EH (cell line): Measurements from ENCODE around the gene ZYX.
"Not testable (repeated sequence)": the region's sequence is repeated elsewhere in the genome, so short reads cannot be mapped to it uniquely, and the experiment has no call there.

Experiments
- DNase-seq: peaks from one replicate; pipeline ENCODE4 v3.0.0-alpha.2; 2015; ENCODE audit warnings: low read depth

The ZYX gene

DNA sequence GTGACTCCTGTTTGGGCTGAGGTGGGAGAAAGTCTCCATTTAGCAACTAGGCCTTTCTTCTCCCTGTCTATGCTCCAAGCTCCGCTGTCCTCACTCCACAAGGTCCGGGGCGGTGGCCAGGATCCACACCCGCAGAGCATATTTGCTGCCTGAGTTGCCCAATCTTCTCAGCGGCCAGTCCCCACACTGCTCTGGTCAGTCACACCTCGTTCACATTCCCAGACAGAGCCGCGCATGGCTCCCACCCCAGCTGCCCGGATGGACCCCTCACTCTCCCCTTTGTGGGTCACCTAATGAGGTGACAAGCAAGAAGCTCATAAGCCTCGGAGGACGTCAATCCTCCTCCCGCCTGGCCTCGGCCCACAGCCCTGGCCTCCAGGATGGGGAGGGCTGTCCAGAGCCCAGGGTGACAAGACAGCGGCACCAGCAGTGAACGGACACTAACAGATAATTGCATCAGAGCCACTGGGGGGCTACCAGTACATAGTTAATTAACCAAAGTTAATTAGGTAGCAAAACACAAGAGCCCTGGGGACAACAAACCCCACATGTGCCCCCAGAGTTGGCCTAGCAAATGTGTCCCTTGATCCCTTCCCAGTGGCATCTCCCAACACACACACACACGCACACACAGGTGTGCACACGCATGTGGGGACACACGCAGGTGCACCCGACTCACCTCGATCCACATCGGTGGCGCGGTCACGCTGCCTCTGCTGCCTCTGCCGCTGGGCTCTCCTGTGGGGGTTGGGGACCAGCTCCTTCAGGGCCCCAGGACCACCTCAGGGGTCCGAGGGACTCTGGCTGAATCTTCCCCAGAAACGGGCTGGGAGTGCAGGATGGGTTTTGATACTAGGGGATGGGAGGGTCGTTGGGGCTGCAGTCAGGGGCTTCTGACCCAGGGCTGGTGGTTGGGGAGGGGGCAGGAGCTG lies 15.7 kb downstream of the ZYX start:
- DNase-seq: peak; percentile 76

DNA sequence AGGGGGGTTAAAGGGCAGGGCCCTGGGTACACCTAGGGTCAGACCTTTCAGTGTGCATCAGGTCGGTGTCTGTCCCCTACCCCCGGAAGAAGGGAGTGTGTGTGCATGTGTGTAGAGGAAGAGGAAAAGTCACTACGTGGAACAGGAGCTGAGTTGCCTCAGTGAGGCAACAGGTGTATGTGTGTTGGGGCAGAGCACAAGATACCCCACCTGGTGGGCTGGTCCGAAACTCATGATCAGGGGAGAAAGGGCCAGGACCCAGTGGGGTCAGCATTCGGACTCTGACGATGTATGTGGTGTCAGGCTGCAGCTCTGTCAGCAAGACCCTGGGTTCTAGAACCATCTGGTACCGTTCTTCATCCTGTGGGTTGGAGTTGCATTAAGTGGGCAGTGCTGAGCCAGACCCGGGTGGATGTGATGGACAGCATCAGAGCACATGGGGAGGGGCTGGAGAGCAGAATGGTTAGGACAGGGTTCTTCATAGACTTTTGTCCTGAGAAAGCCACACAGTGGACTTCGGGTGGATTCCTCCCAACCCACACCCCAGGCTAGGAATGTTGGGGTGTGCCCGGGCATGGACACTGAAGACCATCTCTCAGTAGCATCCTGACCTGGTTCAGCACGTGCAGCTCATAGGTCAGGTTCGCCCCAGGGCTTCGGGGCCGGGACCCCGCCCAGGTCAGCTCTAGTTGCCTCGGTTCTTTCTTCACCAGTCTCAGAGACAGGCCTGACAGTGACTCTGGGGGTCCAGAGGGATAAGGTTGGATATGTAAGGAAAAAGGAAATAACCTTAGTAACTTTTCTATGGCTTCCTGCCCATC lies 16.8 kb downstream of the ZYX start:
- DNase-seq: no peak

DNA sequence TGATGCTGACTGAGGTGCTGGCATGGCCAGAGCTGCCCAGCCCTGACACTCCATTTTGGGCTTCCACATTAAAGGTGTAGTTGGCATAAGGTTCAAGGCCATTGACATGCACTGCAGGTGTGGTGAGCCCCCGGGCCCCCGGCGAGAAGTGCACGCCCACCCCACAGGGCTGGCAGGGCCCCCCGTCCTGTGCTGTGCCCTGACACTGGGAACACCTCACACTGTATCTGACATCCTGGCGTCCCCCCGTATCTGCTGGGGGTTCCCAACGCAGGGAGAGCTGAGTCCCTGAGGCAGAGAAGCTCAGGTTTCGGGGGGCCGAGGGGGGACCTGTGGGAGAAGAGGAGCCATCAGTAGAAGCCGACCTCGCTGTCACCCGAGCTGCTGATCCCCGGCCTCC lies 17.5 kb downstream of the ZYX start:
- DNase-seq: no peak

DNA sequence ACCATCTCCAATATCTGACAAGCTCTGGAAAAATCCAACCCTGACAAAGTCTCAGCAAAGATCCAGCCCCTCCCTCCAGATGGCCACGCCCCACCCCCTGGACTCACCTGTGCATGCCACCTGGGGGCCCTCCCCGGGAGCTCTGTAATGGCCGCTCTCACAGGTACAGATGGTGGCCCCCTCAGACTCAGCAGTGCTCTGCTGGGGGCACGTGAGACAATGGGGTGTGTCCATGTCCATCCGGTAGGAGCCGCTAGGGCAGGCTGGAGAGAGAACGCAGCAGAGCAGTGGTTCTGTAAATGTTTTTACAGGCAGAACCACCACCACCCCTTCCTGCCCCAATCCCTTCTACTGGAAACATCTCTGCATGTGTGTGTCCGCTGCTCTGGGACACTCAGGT lies 18.0 kb downstream of the ZYX start:
- DNase-seq: no peak

DNA sequence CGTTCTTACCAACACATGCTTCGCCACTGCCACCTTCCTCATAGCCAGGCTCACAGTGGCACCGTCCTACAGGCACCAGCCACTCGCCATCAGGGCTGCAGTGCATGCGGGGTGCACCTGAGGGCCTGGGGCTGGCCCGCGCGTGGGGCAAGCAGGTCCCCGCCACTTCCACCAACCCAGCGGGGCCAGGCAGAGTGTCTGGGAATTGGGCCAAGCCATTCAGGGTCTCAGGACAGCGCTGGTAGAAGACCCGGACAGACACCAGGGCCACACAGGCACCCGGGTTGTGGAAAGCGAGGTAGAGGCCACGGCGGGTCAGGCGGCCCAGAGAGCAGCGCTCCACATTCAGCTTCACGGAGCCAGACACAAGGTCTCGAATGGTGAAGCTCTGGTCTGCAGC lies 18.5 kb downstream of the ZYX start:
- DNase-seq: no peak

DNA sequence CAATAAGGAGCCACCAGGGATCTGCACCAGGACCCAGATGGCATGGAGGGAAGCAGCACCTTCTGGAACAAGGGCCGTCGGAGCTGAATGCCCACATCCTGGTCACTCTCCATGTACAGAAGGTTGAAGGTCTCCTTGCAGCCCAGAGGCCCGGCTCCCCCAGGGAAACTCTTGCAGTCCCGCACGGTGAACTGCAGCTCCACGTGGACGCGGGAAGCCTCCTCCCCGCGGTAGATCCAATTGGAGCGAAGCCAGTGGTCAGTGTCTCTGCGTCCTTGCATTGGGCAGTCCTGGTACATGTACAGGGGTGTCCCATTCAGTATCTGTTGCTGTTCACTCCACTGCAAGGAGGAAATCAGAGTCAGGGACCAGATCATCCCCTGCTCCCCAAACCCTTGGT lies 20.1 kb downstream of the ZYX start:
- DNase-seq: no peak

DNA sequence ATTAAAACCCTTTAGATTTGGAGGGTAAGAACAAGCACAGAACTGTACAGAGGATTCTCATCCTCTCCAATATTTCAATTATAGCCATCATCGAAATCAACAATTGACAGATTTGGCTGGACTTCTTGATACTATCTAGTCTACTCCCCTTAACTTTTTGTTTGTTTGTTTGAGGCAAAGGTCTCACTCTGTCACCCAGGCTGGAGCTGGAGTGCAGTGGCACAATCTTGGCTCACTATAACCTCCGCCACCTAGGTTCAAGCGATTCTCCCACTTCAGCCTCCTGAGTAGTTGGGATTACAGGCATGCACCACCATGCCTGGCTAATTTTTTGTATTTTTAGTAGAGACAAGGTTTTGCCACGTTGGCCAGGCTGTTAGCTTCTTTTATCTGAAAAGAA lies 21.1 kb downstream of the ZYX start:
- not testable (repeated sequence) for DNase-seq

DNA sequence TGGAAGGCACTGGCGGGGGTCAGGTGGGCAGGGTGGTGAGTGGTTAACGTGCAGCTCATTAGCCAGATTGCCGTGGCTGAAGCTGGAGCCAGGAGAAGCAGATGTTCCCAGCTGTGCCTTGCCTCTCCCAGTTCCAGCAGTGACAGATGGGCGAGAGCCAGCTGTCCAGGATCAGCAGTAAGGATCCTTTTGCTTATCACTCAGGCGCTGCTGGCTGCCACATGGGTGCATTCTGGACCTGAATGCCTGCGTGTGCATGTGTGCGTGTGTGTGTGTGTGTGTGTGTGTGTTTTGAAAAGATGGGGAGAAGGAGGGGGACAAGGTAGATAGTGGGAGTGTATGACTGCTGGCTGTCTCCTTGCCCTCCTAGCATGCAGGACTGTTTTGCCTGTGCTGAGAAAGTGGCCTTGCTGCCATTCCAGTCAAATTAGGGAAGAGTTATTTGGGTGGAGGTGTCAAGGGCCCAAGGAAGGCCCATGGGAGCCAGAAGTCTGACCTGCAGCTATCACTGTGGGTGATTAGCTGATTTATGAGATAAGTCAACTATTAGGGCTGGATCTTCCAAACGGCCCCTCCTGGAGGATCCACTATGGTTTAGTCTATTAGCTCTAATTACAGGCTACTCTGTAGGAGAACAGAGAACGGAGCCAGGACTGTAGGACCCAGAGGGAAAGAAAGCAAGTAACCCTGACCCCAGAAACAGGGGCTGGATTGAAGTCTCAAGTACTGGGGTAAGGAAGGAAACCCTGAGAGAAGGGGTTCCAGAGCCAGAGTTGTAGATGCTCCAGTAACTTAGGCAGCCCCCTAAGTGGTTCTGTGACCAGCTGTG lies 24.2 kb downstream of the ZYX start:
- no peak for DNase-seq

DNA sequence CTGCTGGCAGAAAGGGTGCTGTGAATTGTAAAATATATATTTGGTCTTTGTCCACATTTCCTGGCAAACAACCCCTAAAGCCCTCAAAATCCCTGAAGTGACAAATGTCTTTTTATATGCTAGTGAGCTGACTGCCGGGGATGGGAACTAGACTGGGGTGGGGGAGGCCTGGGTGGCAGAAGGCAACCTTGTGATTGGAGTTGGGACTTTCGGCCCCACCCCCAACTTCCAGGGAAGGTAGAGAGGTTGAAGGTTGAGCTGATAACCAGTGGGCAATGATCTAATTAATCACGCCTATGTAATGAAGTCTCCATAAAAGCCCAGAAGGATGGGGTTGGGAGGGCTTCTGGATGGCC lies 24.8 kb downstream of the ZYX start:
- DNase-seq: no peak

DNA sequence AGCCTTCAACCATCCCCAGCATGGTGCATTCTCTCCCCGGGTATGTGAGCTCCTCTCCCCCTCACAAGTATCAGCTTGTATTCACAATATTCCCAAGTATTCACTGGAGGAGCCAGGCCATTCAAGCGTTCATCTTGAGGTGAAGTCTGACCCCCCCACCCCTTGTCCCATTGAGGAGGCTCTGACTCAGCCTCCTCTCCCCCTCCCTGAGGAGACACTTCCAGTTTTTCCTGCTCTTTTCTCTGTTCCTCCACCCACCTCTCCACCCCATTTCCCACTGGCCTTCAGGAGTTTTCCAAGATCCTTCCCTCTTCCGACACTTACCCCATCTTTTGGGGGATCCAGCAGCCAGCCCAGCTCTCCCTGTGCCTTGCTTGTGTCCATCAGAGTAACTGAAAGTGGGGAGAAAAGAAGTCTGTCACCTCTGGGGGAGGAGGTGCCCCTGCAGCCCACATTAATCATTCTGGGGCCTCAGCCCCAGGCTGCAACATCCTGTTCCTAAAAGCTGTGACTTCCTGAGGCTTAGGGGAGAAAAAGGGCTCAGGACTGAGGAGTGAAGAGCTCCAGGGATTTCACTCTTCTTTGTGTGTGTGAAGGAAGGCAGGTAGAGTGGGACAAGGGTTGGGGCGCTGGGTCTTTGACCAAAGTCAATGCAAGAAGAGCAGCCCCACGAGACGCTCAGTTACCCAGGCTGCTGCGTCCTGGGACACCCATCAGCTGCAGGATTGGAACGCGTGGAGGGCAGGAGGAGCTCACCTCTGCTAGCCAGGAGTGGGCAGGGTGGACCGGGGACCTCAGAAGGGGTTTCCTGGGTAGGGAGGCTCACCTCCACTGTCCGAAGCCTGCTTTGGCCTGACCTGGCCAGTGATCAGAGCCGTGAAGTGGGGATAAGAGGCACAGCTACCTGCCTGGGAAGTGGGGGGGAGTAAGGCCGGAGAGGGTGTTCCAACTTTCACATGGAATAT lies 26.4 kb downstream of the ZYX start:
- DNase-seq: no peak

DNA sequence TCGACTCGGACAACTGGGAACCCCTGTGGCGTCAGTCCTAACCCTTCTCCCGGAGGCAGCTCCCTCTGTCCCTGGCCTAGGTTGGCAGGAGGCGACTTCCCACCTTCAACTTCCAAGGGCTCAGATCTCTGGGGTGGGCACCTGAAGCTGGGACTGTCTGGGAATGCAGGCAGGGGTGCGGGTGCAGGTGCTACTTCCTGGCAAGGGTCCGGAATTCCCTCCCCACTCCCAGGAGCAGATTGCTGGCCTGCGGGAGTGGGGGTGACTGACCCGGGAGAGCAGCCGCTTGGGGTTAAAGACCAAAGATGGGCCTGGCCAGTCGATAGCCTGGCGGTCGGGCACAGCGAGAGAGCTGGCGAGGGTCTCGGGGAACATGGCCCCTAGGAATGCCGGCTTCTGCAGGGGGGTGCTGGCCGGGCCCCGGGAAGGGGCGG lies 27.1 kb downstream of the ZYX start:
- no peak for DNase-seq

DNA sequence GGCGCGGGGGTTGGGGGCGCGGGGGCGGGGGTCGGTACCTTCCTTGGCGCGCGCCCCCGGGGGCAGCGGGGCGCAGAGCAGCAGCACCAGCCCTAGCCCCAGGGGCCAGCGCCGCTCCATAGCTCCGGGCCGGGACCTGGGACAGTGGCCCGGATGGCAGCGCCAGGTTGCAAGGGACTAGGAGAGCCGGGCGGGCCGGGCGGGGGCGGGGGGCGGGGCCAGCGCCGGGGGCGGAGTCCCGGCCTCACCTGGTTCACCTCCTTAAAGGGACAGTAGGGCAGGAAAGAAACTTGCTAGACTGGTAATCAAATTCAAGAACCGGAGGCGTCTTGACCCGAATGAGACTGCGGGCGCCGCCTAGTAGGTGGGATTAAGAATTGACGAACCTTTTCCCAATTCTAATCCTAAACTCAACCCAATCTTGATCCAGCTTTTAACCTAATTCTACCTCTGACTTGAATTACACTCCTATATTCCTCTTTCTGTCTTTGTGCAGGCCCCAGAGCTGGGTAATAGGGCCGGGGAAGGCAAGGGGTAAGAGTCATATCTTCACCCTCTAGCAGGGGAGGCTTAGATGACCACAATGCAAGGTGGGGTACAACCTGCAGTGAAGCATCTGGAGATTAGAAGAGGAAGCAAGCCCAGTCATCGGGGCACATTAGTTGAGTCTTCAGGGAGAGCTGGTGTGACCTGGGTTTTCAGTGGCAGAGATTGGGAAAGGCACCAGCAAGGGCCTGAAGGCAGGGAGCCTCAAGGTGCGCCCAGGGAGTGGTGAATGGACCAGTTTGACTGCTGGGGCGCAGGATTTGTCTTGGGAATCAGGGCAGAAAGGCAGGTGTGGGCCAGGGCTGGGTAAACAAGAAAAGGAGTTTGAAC lies 27.8 kb downstream of the ZYX start, which contains the start of gene EPHA1:
Gene EPHA1 (minus strand): TSS at position 171 of the 876 bp plus-strand sequence. CDS start 51 bp downstream, at position 120.
- no peak for DNase-seq

DNA sequence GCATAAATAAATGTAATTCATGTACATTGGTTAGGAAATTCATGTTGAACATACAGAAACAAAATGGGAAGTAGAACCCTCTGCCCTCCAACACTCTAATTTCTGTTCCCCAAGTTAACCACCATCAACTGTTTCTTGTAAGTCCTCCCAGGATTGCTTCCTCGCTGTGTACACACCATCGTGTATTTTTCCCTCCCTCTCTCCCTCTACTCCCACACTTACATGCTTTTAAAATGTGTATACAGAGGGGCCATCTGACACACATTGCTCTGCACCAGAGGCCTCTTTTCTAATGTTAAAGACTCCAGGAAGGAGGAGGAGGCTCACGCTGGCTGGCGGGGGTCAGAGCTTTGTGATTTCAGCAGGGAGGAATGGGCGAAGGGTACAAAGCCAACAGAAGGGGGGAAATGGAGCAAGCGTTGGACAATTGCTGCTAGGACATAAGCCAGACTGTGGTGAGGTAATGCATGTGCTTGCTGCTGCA lies 29.4 kb downstream of the ZYX start:
- DNase-seq: no peak

DNA sequence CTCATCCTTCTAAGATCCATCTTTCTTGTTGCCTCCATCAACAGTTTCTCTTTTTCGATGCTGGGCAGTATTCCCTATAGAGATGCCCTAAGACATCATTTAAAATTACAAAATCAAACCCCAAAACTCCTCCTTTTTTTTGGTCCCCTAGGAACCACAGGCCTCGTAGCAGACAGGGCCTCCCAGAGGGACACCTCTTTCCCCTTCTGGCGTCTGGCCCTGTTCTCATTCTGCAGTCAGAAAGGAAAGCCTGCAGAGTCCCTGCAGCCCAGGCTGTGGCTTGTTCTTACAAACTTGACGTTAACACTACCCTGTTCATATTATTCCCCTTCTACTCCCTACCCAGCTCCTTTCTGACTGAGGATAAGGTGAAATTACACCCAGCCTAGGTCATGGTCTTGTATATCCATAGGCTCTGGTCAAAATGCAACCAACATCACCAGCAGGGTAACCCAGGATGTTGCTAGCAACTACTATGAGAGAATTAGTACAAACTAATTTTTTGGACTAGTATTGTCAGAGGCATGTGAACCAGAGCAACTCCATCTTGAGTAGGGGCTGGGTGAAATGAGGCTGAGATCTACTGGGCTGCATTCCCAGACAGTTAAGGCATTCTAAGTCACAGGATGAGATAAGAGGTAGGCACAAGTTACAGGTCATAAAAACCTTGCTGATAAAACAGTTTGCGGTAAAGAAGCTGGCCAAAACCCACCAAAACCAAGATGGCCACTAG lies 31.0 kb downstream of the ZYX start:
- no peak for DNase-seq

DNA sequence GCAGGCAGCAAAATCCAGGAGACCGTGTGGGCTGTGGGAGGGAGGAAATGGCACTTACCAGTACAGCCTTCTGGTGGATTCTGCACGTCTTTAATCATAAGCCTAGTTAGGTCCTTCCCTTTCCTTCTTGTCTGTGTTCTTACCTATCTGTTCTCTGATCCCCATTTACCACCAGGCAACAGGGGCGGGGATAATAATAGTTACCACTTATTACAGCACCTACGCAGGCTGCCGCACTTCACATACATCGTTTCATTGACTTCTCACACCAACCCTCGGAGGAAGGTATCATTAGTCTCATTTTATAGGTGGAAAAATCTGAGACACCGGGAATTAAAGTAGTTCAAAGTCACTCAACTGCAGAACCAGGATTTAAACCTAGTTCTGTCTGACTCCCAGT lies 32.0 kb downstream of the ZYX start:
- DNase-seq: no peak

DNA sequence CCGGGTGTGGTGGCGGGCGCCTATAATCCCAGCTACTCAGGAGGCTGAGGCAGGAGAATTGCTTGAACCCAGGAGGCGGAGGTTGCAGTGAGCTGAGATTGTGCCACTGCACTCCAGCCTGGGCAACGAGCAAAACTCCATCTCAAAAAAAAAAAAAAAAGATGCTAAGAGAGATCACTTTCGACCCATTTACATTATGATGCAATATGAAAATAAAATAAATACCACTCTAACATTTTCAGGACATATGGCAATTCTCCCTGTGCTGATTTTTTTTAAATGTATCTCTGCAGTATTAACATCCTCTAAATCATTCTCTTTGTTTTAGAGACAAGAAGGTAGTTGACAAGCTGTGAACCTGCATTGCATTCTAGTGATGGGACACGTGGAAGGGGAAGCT lies 34.1 kb downstream of the ZYX start:
- not testable (repeated sequence) for DNase-seq

DNA sequence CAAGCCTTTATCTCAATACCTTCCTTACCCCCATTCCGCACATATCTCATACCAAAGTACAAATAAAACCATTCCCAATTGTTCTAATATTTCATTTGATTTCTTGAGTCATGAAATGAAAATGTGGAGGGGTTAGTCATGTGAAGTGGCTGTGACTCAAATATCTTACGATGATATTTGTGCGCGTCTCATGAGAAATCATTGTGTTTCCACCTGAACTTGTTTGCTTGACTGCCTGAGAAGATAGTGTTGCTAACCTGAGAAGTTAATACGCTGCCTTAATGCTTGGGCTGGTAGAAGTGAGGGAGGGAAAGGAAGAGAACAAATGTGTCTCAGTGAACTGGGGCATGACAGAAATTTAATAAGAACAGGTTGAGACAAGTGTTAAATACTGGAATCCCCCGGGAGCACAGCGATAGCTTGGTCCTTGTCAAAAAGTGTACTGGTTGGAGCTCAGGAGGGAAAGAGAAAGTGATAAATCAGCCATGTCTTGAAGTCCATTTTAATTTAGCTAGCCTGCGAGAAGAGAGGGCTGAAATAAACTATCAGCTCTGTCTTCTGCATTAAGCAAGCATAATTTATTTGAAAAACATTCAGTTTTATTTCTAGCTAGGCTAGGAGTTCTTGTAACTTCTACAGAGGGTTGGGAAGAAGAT lies 34.7 kb downstream of the ZYX start:
- no peak for DNase-seq

DNA sequence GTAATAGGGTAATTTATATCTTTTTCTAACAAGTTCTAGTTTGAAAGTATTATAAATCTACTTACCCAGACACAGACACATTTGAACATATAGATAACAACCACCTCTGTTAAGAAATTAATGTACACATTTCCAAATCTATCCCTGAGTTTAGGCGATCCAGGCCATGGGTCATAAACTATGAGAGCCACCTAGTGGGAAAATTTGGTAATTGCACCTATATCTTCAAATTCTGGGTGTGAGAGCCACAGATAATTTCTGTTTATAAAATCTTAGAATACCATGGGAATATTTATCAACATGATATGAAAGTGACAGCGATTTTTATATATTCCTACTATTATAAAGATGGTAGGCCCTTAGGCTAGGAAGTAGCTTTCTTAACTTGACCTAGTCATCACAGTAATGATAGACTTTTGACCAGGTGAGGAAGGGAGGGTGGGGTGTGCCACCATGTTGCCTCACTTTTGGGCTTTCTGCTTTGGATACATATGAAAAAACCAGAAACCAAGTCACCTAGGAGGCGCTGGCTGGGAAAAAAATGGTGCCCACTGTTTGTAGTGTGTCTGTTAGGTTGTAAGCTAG lies 35.5 kb downstream of the ZYX start:
- peak; percentile 60 for DNase-seq
